DMS 273 treated with DMSO at 0.1 percent for 48 hours (cell line): ENCODE measurements around the gene TBC1D13.
"Not testable (repeated sequence)": the region's sequence is repeated elsewhere in the genome, so short reads cannot be mapped to it uniquely, and the experiment has no call there.

Source experiments
- DNase-seq: peaks from one replicate; lab custom pipeline; 2025; lab: John Stamatoyannopoulos, UW

Gene TBC1D13

GRCh38 chr9:128786681-128787601, at the start of gene TBC1D13:
Gene TBC1D13, plus strand, starts transcription at chr9:128787253. Its CDS starts 101 bp downstream, at chr9:128787354.
- peak; percentile 64 for DNase-seq

- DNase-seq: no peak
These were observed 44.7 kb upstream of the TBC1D13 start for GRCh38 chr9:128742401-128742800.

GRCh38 chr9:128743421-128743820, 43.6 kb upstream of the TBC1D13 start:
- no peak for DNase-seq

GRCh38 chr9:128747241-128747640, 39.8 kb upstream of the TBC1D13 start:
- DNase-seq: no peak

- no peak for DNase-seq
These were observed 36.0 kb upstream of the TBC1D13 start for GRCh38 chr9:128750926-128751595.

- DNase-seq: no peak
These were observed 33.4 kb upstream of the TBC1D13 start for GRCh38 chr9:128753627-128754026.

GRCh38 chr9:128757602-128758001, 29.5 kb upstream of the TBC1D13 start:
- no peak for DNase-seq

- no peak for DNase-seq
These were observed 24.2 kb upstream of the TBC1D13 start for GRCh38 chr9:128762671-128763449.

GRCh38 chr9:128764361-128764760, 22.7 kb upstream of the TBC1D13 start:
- no peak for DNase-seq

GRCh38 chr9:128765499-128765898, 21.6 kb upstream of the TBC1D13 start:
- no peak for DNase-seq

GRCh38 chr9:128768606-128769005, 18.4 kb upstream of the TBC1D13 start:
- DNase-seq: no peak

- no peak for DNase-seq
These were observed 16.6 kb upstream of the TBC1D13 start for GRCh38 chr9:128770286-128771030.

GRCh38 chr9:128771094-128771721, 15.8 kb upstream of the TBC1D13 start:
- no peak for DNase-seq

GRCh38 chr9:128771745-128772519, 15.1 kb upstream of the TBC1D13 start, which contains the start of gene ZER1:
Gene ZER1, minus strand, starts transcription at chr9:128771927. Its CDS starts 16,362 bp downstream, at chr9:128755565.
- DNase-seq: peak; percentile 63

- DNase-seq: no peak
These were observed 14.0 kb upstream of the TBC1D13 start for GRCh38 chr9:128773049-128773448.

- DNase-seq: no peak
These were observed 12.2 kb upstream of the TBC1D13 start for GRCh38 chr9:128774804-128775203.

GRCh38 chr9:128780093-128780492, 7.0 kb upstream of the TBC1D13 start:
- not testable (repeated sequence) for DNase-seq

GRCh38 chr9:128781187-128782070, 5.6 kb upstream of the TBC1D13 start:
- no peak for DNase-seq

- DNase-seq: no peak
These were observed 4.4 kb upstream of the TBC1D13 start for GRCh38 chr9:128782669-128783068.
